ENCODE measurements around the gene ATXN7L3. TPM values are rescaled to one million over a fixed set of nuclear protein-coding genes. Genes with fewer than 3 reads are reported as not detected.

The ATXN7L3 gene
- total RNA-seq, 1 experiment from 2014 or later = 86.7 TPM

GRCh38 chr17:44146375-44147346 is 53.0 kb downstream of the ATXN7L3 start:
- ATAC-seq = no peak
- CTCF ChIA-PET = no interaction called here
- TF ChIP-seq YY1 (IDR thresholded peaks at IDR 0.05; ENCODE audit: extremely low read depth, insufficient replicate concordance, low read depth, low read length) (no peak), JUND (IDR thresholded peaks at IDR 0.05) (no peak), FOSL1 (IDR thresholded peaks at IDR 0.05; ENCODE audit: low read depth) (no peak), SRF (IDR thresholded peaks at IDR 0.05; ENCODE audit: low read depth) (no peak), EZH2phosphoT487 (IDR thresholded peaks at IDR 0.05; ENCODE audit: borderline replicate concordance) (no peak), RAD21 (IDR thresholded peaks at IDR 0.05; ENCODE audit: low read depth) (no peak), ZBTB33 (IDR thresholded peaks at IDR 0.05; ENCODE audit: extremely low read depth, insufficient replicate concordance, low read length) (no peak), ELF1 (IDR thresholded peaks at IDR 0.05; ENCODE audit: borderline replicate concordance, low read depth) (no peak), POLR2AphosphoS5 (IDR thresholded peaks at IDR 0.05; ENCODE audit: low read depth, low read length) (no peak), ATF3 (IDR thresholded peaks at IDR 0.05) (no peak), TCF7L2 (IDR thresholded peaks at IDR 0.05; ENCODE audit: borderline replicate concordance, extremely low read depth, insufficient read depth, insufficient read length) (no peak), CBX3 (IDR thresholded peaks at IDR 0.05; ENCODE audit: low read depth) (no peak), EZH2 (IDR thresholded peaks at IDR 0.05) (no peak), SP1 (IDR thresholded peaks at IDR 0.05; ENCODE audit: low read depth) (no peak), REST (IDR thresholded peaks at IDR 0.05; ENCODE audit: low read depth) (no peak), ZFX (IDR thresholded peaks at IDR 0.05) (no peak), EGR1 (IDR thresholded peaks at IDR 0.05; ENCODE audit: low read depth) (no peak)
- TF ChIP-seq, protein P1, sequence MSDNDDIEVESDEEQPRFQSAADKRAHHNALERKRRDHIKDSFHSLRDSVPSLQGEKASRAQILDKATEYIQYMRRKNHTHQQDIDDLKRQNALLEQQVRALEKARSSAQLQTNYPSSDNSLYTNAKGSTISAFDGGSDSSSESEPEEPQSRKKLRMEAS (IDR thresholded peaks at IDR 0.05) = no peak

More at GRCh38 chr17:44146375-44147346, 53.0 kb downstream of the ATXN7L3 start:
- Histone ChIP-seq H3K9ac (ENCODE audit: low read length) (no peak overlapping the region), H4K20me1 (ENCODE audit: insufficient read depth) (no peaks in the 10 kb centered on the region), H3K27ac (ENCODE audit: low read depth, low read length) (no peak overlapping the region), H3K36me3 (ENCODE audit: control insufficient read depth in 1 of 2, insufficient read depth in 2 of 2, low read length in 2 of 2) (peaks cover 7 to 30% of the 10 kb centered on the region in 2 experiments), H3K27me3 (ENCODE audit: insufficient read depth, low read length) (no peaks in the 10 kb centered on the region), H3K4me2 (ENCODE audit: low read length) (no peak overlapping the region), H3K9me3 (ENCODE audit: control insufficient read depth in 1 of 2, insufficient read depth in 1 of 2, low read depth in 1 of 2, low read length in 2 of 2) (no peaks in the 10 kb centered on the region), H3K9me2 (ENCODE audit: insufficient read depth) (no peaks in the 10 kb centered on the region), H2AFZ (ENCODE audit: low read depth, low read length, poor library complexity, severe bottlenecking) (no peak overlapping the region), H3K4me3 (replicated peaks in 1 of 2; ENCODE audit: low read depth in 1 of 2, low read length in 2 of 2) (no peak overlapping the region), H3K4me1 (ENCODE audit: control insufficient read depth in 1 of 2, insufficient read depth in 2 of 2, low read length in 2 of 2) (peaks cover 7 to 28% of the 10 kb centered on the region in 2 experiments; a peak in 3 of 4 replicates), H3K79me2 (ENCODE audit: insufficient read depth, low read length) (peaks cover 49% of the 10 kb centered on the region)
- DNase-seq (ENCODE audit: low read depth, low spot score) = no peak
- no TSS peak for BruUV-seq (replicated peaks)
- intact Hi-C loops (cut with micrococcal nuclease) = no loop called here
- ChIA-PET RAD21 (ENCODE audit: low non-redundant PET in 1 of 2, low total read pairs in 2 of 2, uncharacterized antibody in 2 of 2, unreplicated experiment in 2 of 2) (interaction anchor here in 1 of 2 experiments (0.6 kb wide), 1 partner anchor 63 kb away, joined by 6 read pairs; no protein-coding TSS in a partner anchor), POLR2A (no interaction called here)
